Ishikawa (cell line): Measurements from ENCODE around the gene GORASP1.

Experiments
- CEBPB ChIP-seq: IDR thresholded peaks from 2 replicates; pipeline ENCODE4 v1.6.1; 2012
- EGR1 ChIP-seq: IDR thresholded peaks from 2 replicates; pipeline ENCODE4 v1.6.1; 2012
- EP300 ChIP-seq: IDR thresholded peaks from 2 replicates; pipeline ENCODE4 v1.6.1; 2012; ENCODE audit warnings: borderline replicate concordance
- FOXM1 ChIP-seq: IDR thresholded peaks from 2 replicates; pipeline ENCODE4 v1.6.1; 2012; ENCODE audit warnings: low read depth, borderline replicate concordance
- MAX ChIP-seq: IDR thresholded peaks from 2 replicates; pipeline ENCODE4 v1.6.1; 2012
- NFIC ChIP-seq: IDR thresholded peaks from 2 replicates; pipeline ENCODE4 v1.6.1; 2012
- RAD21 ChIP-seq: IDR thresholded peaks from 2 replicates; pipeline ENCODE4 v1.6.1; 2012; ENCODE audit warnings: low read depth
- TAF1 ChIP-seq: IDR thresholded peaks from 2 replicates; pipeline ENCODE4 v1.6.1; 2012; ENCODE audit warnings: low read depth, mild to moderate bottlenecking
- TCF12 ChIP-seq: IDR thresholded peaks from 2 replicates; pipeline ENCODE4 v1.6.1; 2012; ENCODE audit warnings: low read depth
- TEAD4 ChIP-seq: IDR thresholded peaks from 2 replicates; pipeline ENCODE4 v1.6.1; 2012
- USF1 ChIP-seq: IDR thresholded peaks from 2 replicates; pipeline ENCODE4 v1.6.1; 2012
- YY1 ChIP-seq: IDR thresholded peaks from 2 replicates; pipeline ENCODE4 v1.6.1; 2012; ENCODE audit warnings: low read depth
- TF ChIP-seq, protein P1 (sequence below): IDR thresholded peaks from 2 replicates; pipeline ENCODE4 v1.6.1; 2012; ENCODE audit warnings: low read depth, mild to moderate bottlenecking

GRCh38 chr3:39146083-39146501, 38.7 kb upstream of the GORASP1 start:
- TF ChIP-seq NFIC (no peak), TAF1 (no peak), EP300 (no peak), MAX (no peak), EGR1 (no peak), CEBPB (no peak), RAD21 (no peak), YY1 (no peak), TEAD4 (no peak), USF1 (no peak), TCF12 (no peak), FOXM1 (no peak)
- TF ChIP-seq, protein P1, sequence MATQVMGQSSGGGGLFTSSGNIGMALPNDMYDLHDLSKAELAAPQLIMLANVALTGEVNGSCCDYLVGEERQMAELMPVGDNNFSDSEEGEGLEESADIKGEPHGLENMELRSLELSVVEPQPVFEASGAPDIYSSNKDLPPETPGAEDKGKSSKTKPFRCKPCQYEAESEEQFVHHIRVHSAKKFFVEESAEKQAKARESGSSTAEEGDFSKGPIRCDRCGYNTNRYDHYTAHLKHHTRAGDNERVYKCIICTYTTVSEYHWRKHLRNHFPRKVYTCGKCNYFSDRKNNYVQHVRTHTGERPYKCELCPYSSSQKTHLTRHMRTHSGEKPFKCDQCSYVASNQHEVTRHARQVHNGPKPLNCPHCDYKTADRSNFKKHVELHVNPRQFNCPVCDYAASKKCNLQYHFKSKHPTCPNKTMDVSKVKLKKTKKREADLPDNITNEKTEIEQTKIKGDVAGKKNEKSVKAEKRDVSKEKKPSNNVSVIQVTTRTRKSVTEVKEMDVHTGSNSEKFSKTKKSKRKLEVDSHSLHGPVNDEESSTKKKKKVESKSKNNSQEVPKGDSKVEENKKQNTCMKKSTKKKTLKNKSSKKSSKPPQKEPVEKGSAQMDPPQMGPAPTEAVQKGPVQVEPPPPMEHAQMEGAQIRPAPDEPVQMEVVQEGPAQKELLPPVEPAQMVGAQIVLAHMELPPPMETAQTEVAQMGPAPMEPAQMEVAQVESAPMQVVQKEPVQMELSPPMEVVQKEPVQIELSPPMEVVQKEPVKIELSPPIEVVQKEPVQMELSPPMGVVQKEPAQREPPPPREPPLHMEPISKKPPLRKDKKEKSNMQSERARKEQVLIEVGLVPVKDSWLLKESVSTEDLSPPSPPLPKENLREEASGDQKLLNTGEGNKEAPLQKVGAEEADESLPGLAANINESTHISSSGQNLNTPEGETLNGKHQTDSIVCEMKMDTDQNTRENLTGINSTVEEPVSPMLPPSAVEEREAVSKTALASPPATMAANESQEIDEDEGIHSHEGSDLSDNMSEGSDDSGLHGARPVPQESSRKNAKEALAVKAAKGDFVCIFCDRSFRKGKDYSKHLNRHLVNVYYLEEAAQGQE = no peak
